ENCODE measurements around the gene S100A6. TPM values are rescaled to one million over a fixed set of nuclear protein-coding genes. Genes with fewer than 3 reads are reported as not detected.
"Not testable (repeated sequence)": the region's sequence is repeated elsewhere in the genome, so short reads cannot be mapped to it uniquely, and the experiment has no call there.

S100A6 gene
- total and polyA plus RNA-seq, 12 donors = 237 to 2,261 (median 309) TPM

- H3K4me1 ChIP-seq = peaks cover 0 to 25% (median 8%) of the 10 kb centered on the region in 9 donors
- DNase-seq = no peak
- H3K27me3 ChIP-seq = no peaks in the 10 kb centered on the region
- H3K4me3 ChIP-seq = no peak overlapping the region
- TF ChIP-seq CTCF (IDR thresholded peaks at IDR 0.05) = no peak
- ATAC-seq = no peak
- no peaks in the 10 kb centered on the region for H3K9me3 ChIP-seq
- no peaks in the 10 kb centered on the region for H3K36me3 ChIP-seq
- H3K27ac ChIP-seq = no peak overlapping the region
- intact Hi-C loops (cut with DNase I) = no loop called here
- 92 to 96% methylated on average over 4 of the region's 4 CpGs for WGBS, 2 donors
Observed at GRCh38 chr1:153520818-153521476, 14.8 kb downstream of the S100A6 start.

GRCh38 chr1:153520137-153520691, 15.6 kb downstream of the S100A6 start:
- H3K27me3 ChIP-seq; ATAC-seq; H3K4me3 ChIP-seq; H3K27ac ChIP-seq; DNase-seq; H3K36me3 ChIP-seq; intact Hi-C loops (cut with DNase I); H3K9me3 ChIP-seq: not testable (repeated sequence)
- H3K4me1 ChIP-seq = peaks cover 0 to 26% (median 4%) of the 10 kb centered on the region in 9 donors
- 87 to 90% methylated on average over 5 of the region's 5 CpGs for WGBS, 2 donors

GRCh38 chr1:153519242-153519641, 16.5 kb downstream of the S100A6 start:
- no peak for DNase-seq
- Histone ChIP-seq H3K36me3 (no peaks in the 10 kb centered on the region), H3K4me3 (no peak overlapping the region), H3K9me3 (no peaks in the 10 kb centered on the region), H3K4me1 (peaks cover 0 to 30% (median 4%) of the 10 kb centered on the region in 9 donors), H3K27ac (no peak overlapping the region), H3K27me3 (no peaks in the 10 kb centered on the region)
- 82 to 90% methylated on average over 3 of the region's 3 CpGs for WGBS, 2 donors
- ATAC-seq = no peak
- no peak for TF ChIP-seq CTCF (IDR thresholded peaks at IDR 0.05)
- intact Hi-C loops (cut with DNase I) = loop anchor here in 3 of 10 donors (10.0 kb wide), 2 partner anchors 46 to 226 kb away; partner anchors contain the start of gene S100A2 (in 1 of the 3)

GRCh38 chr1:153515504-153516394, 20.0 kb downstream of the S100A6 start:
- H3K9me3 ChIP-seq = no peaks in the 10 kb centered on the region
- H3K27ac ChIP-seq = peak overlapping the region in 1 of 10 donors; percentile 34
- WGBS, 2 donors = 53 to 56% methylated on average over 8 of the region's 8 CpGs
- H3K36me3 ChIP-seq = no peaks in the 10 kb centered on the region
- peaks cover 0 to 36% (median 4%) of the 10 kb centered on the region in 9 donors for H3K4me1 ChIP-seq
- no peaks in the 10 kb centered on the region for H3K27me3 ChIP-seq
- intact Hi-C loops (cut with DNase I) = loop anchor here in 3 of 10 donors (10.0 kb wide), 2 partner anchors 49 to 229 kb away; partner anchors contain the start of gene S100A2 (in 1 of the 3)
- TF ChIP-seq CTCF (IDR thresholded peaks at IDR 0.05) = no peak
- ATAC-seq (peak in 6 of 8 donors; percentile 32 to 69 (median 44)), DNase-seq (no peak)
- no peak overlapping the region for H3K4me3 ChIP-seq

Data from heart right ventricle (tissue), 16 donors.